SU-DHL-6 (cell line): ENCODE results near the gene CCDC60.

Experiments used
- H2AFZ ChIP-seq: fragments of 200-600 bp; sonication (generic); 2 replicates; pipeline ENCODE4 v1.6.1; 2014; ENCODE audit warnings: low read depth, mild to moderate bottlenecking, moderate library complexity, mixed read lengths, antibody characterized with exemption, low read length; ENCODE audit not compliant: severe bottlenecking
- H3F3A ChIP-seq: fragments of 200-600 bp; shearing (Covaris generic); 2 replicates; pipeline ENCODE4 v1.6.0; 2016; ENCODE audit warnings: antibody characterized with exemption, mild to moderate bottlenecking; ENCODE audit not compliant: insufficient read depth
- H3K27ac ChIP-seq: fragments of 200-600 bp; sonication (generic); 2 replicates; pipeline ENCODE4 v1.5.1; 2016; ENCODE audit warnings: low read depth, mild to moderate bottlenecking, low read length, moderate library complexity, mixed read lengths
- H3K27me3 ChIP-seq: fragments of 200-600 bp; sonication (generic), shearing (Covaris generic); 2 replicates; pipeline ENCODE4 v1.6.0; 2014; ENCODE audit warnings: mild to moderate bottlenecking, low read length
- H3K36me3 ChIP-seq: fragments of 200-600 bp; sonication (generic); 2 replicates; pipeline ENCODE4 v1.6.1; 2014; ENCODE audit warnings: mild to moderate bottlenecking, low read length, mixed read lengths
- H3K4me2 ChIP-seq: fragments of 300-600, 200-600 bp; shearing (Covaris generic), sonication (generic); 2 replicates; pipeline ENCODE4 v1.6.0; 2014; ENCODE audit warnings: low read length, low read depth, mild to moderate bottlenecking; ENCODE audit not compliant: poor library complexity, severe bottlenecking
- H3K4me3 ChIP-seq: fragments of 200-600 bp; sonication (generic); 2 replicates; pipeline ENCODE4 v1.5.1; 2014; ENCODE audit warnings: antibody characterized with exemption, low read length, mild to moderate bottlenecking, mixed read lengths; ENCODE audit not compliant: insufficient read depth, poor library complexity, severe bottlenecking
- H3K79me2 ChIP-seq: fragments of 200-600 bp; sonication (generic); 2 replicates; pipeline ENCODE4 v1.6.1; 2014; ENCODE audit warnings: mild to moderate bottlenecking, low read length, moderate library complexity; ENCODE audit not compliant: insufficient read depth
- H3K9ac ChIP-seq: fragments of 200-600 bp; sonication (generic); 2 replicates; pipeline ENCODE4 v1.7.0; 2014; ENCODE audit warnings: mild to moderate bottlenecking, low read length
- H3K9me2 ChIP-seq: fragments of 200-600 bp; sonication (generic); replicated peaks from 2 replicates; pipeline ENCODE4 v1.6.1; 2014; ENCODE audit warnings: low read length; ENCODE audit not compliant: insufficient read depth
- H3K9me3 ChIP-seq: fragments of 200-600 bp; sonication (generic); 2 replicates; pipeline ENCODE4 v1.6.1; 2014; ENCODE audit warnings: low read length, mixed read lengths; ENCODE audit not compliant: insufficient read depth
- H4K20me1 ChIP-seq: fragments of 200-600 bp; sonication (generic); 2 replicates; pipeline ENCODE4 v1.6.1; 2014; ENCODE audit warnings: low read depth, mild to moderate bottlenecking, antibody characterized with exemption, low read length, moderate library complexity, mixed read lengths
- CTCF ChIP-seq: fragments of 200-600 bp; sonication (generic); IDR thresholded peaks from one replicate; pipeline ENCODE4 v1.5.1; 2017; ENCODE audit warnings: antibody characterized with exemption, mild to moderate bottlenecking, low read length, moderate library complexity; ENCODE audit not compliant: insufficient read depth, poor library complexity, severe bottlenecking
- EZH2phosphoT487 ChIP-seq: fragments of 200-600 bp; sonication (generic), shearing (Covaris generic); conservative IDR thresholded peaks from 2 replicates; pipeline ENCODE4 v1.6.1; 2018; ENCODE audit warnings: mild to moderate bottlenecking, antibody characterized with exemption, low read length, moderate library complexity, mixed read lengths

Gene CCDC60

GRCh38 chr12:119589097-119589496 is 254.6 kb downstream of the CCDC60 start:
- Histone ChIP-seq H3K9me3 (no peaks in the 10 kb centered on the region), H3K9me2 (no peaks in the 10 kb centered on the region), H3K36me3 (no peaks in the 10 kb centered on the region), H3K79me2 (no peaks in the 10 kb centered on the region), H3F3A (no peaks in the 10 kb centered on the region), H3K27ac (no peak overlapping the region), H3K4me2 (no peak overlapping the region), H3K9ac (no peak overlapping the region), H3K4me3 (no peak overlapping the region), H4K20me1 (no peaks in the 10 kb centered on the region), H2AFZ (no peak overlapping the region), H3K27me3 (no peaks in the 10 kb centered on the region)
- no peak for TF ChIP-seq EZH2phosphoT487
- no peak for TF ChIP-seq CTCF

DNA sequence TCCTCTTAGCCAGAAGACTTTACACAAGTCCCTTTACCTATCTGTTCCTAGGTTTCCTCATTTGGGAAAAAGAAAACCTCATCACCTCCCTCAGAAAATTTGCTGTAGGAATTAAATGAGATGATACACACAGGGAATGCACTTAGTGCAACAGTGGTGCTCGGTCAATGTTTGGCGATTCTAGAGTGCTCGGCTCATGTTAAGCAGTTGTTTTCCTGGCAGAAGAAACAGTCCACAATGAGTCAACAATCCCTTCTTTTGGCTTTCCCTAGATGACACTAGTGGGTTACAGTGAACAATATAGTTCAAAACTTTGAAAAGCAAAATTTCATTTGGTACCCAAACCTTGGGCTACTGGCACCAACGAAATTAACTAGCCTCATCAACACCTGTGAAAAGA is 255.1 kb downstream of the CCDC60 start:
- no peak overlapping the region for H3K27ac ChIP-seq
- no peak overlapping the region for H2AFZ ChIP-seq
- H3K27me3 ChIP-seq, result no peaks in the 10 kb centered on the region
- H3K4me3 ChIP-seq, result no peak overlapping the region
- H3K9ac ChIP-seq, result no peak overlapping the region
- H4K20me1 ChIP-seq, result no peaks in the 10 kb centered on the region
- H3K79me2 ChIP-seq, result no peaks in the 10 kb centered on the region
- no peaks in the 10 kb centered on the region for H3F3A ChIP-seq
- no peaks in the 10 kb centered on the region for H3K9me3 ChIP-seq
- no peak for TF ChIP-seq CTCF
- no peak for TF ChIP-seq EZH2phosphoT487
- H3K9me2 ChIP-seq, result no peaks in the 10 kb centered on the region
- no peak overlapping the region for H3K4me2 ChIP-seq
- H3K36me3 ChIP-seq, result no peaks in the 10 kb centered on the region
